Mesothelial cell of epicardium (in vitro differentiated cells): ENCODE data around the gene H6PD. TPM values are rescaled to one million over a fixed set of nuclear protein-coding genes. Genes with fewer than 3 reads are reported as not detected.

Experiments used
- DNase-seq, 2 experiments: peaks; one replicate each; pipeline ENCODE4 v3.0.0; 2021; ENCODE audit warnings: low spot score in 2 of 2; ENCODE audit not compliant: unreplicated experiment in 2 of 2
- H3K27ac Mint-ChIP-seq: 2 replicates; pipeline ENCODE4 v1.8.0; 2021; ENCODE audit warnings: mixed read lengths
- H3K27me3 Mint-ChIP-seq: 2 replicates; pipeline ENCODE4 v1.8.0; 2021; ENCODE audit warnings: low read depth, mixed read lengths
- H3K36me3 Mint-ChIP-seq: 2 replicates; pipeline ENCODE4 v1.8.0; 2021; ENCODE audit warnings: mixed read lengths
- H3K4me1 Mint-ChIP-seq: 2 replicates; pipeline ENCODE4 v1.8.0; 2021; ENCODE audit warnings: mixed read lengths
- H3K4me3 Mint-ChIP-seq: 2 replicates; pipeline ENCODE4 v1.8.0; 2021; ENCODE audit warnings: mild to moderate bottlenecking, moderate library complexity, mixed read lengths
- H3K9me3 Mint-ChIP-seq: 2 replicates; pipeline ENCODE4 v1.8.0; 2021; ENCODE audit warnings: mixed read lengths
- CTCF ChIP-seq: fragments of 200-600 bp; sonication (generic); IDR thresholded peaks from one replicate; pipeline ENCODE4 v1.5.0; 2021; ENCODE audit warnings: antibody characterized with exemption; ENCODE audit not compliant: unreplicated experiment
- total RNA-seq: library from RNA; stranded (reverse); gene quantifications from 3 replicates; pipeline ENCODE4 v1.2.1, GENCODE V29; 2021

H6PD gene
- total RNA-seq, 1 donor from 2014 or later, result 73.1 TPM

DNA sequence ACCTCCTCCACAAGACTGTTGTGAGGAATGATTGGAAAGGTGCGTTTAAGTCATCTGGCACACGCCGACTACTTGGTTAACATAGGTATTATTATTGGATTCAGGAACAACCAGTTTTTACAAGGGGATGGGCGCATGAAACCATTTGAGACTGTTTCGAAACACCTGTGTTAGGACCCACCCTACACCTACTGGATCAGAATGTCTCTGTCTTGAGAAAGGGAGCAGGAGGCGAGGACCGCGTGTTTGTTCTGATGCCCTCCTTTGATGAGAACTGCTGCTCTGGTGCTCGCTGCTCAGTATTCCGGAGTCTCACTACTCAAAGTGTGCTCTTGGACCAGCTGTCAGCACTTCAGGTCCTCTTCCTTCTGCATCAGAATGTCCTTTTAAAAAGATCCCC is 7.3 kb downstream of the H6PD start:
- Mint-ChIP-seq H3K27me3 (no peaks in the 10 kb centered on the region), H3K4me3 (no peak overlapping the region), H3K36me3 (peaks cover 19% of the 10 kb centered on the region), H3K27ac (peak overlapping the region; percentile 10), H3K4me1 (peaks cover 26% of the 10 kb centered on the region), H3K9me3 (no peaks in the 10 kb centered on the region)
- no peak for DNase-seq
- no peak for TF ChIP-seq CTCF

GRCh38 chr1:9242338-9242969 is 7.9 kb downstream of the H6PD start:
- peak overlapping the region; percentile 31 for H3K27ac Mint-ChIP-seq

DNA sequence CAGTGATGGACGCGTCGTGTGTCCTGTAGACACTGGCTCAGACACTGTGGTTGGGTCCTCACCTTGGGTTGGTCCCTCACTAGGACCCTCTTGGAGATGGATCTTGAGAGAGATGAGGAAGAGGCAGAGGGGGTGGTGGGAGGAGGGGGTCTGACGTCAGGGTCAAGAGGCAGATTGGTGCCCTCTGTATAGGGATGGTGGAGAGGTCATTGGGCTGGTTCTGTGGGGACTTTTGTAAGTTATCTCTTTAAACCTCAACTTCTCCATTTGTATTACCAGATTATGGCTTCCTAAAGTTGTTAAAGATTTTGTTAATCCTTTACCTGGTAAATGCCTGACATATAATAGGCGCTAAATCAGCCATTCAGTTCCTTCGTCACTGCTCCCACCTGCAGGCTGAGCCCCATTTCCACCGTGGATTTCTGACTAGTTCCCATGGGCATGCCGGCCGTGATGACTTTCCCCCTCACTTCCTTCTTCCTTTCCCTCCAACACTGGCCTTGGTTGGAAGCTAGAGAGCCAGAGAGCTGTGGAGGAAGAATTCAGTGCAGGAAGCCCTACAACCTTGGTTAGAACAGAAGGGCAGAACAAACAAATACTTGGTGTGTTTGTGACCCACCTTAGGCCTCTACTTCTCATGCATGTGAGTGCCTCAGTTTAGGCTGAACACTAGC is 8.6 kb downstream of the H6PD start:
- TF ChIP-seq CTCF, result no peak
- peak overlapping the region; percentile 31 for H3K27ac Mint-ChIP-seq
- no peaks in the 10 kb centered on the region for H3K9me3 Mint-ChIP-seq
- H3K36me3 Mint-ChIP-seq, result peaks cover 19% of the 10 kb centered on the region
- H3K27me3 Mint-ChIP-seq, result no peaks in the 10 kb centered on the region
- DNase-seq, result no peak
- H3K4me3 Mint-ChIP-seq, result no peak overlapping the region
- H3K4me1 Mint-ChIP-seq, result peaks cover 20% of the 10 kb centered on the region

More at GRCh38 chr1:9242338-9242969, 7.9 kb downstream of the H6PD start:
- no peaks in the 10 kb centered on the region for H3K9me3 Mint-ChIP-seq
- no peaks in the 10 kb centered on the region for H3K27me3 Mint-ChIP-seq
- no peak for TF ChIP-seq CTCF
- peaks cover 26% of the 10 kb centered on the region for H3K4me1 Mint-ChIP-seq
- peaks cover 20% of the 10 kb centered on the region for H3K36me3 Mint-ChIP-seq
- DNase-seq, result no peak
- no peak overlapping the region for H3K4me3 Mint-ChIP-seq

DNA sequence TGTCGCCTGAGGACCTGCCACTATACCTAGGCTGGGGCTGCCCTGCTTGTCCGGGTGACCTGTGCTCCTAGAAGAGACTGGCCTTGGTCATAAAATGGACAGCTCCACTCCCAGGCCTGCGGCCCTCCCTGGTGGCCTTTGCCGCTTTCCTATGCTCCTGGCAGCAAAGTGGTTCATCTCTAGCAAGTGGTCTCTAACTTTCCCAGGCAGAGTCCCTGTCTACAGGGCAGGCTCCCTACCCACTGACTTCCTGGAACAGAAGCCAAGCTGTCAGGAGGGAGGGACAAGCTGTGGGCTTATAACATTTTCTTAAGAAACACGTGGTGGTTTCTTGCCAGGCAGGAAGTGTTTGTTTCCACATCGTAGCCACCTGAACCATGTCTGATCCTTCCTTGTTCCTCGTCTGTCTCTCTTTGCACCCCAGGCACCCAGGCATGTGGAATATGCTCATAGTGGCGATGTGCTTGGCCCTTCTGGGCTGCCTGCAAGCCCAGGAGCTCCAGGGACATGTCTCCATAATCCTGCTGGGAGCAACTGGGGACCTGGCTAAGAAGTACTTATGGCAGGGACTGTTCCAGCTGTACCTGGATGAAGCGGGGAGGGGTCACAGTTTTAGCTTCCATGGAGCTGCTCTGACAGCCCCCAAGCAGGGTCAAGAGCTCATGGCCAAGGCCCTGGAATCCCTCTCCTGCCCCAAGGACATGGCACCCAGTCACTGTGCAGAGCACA is 10.1 kb downstream of the H6PD start:
- no peak for DNase-seq
- Mint-ChIP-seq H3K36me3 (peaks cover 15% of the 10 kb centered on the region), H3K4me3 (no peak overlapping the region), H3K9me3 (no peaks in the 10 kb centered on the region), H3K4me1 (peaks cover 9% of the 10 kb centered on the region), H3K27ac (no peak overlapping the region), H3K27me3 (no peaks in the 10 kb centered on the region)
- TF ChIP-seq CTCF, result no peak

DNA sequence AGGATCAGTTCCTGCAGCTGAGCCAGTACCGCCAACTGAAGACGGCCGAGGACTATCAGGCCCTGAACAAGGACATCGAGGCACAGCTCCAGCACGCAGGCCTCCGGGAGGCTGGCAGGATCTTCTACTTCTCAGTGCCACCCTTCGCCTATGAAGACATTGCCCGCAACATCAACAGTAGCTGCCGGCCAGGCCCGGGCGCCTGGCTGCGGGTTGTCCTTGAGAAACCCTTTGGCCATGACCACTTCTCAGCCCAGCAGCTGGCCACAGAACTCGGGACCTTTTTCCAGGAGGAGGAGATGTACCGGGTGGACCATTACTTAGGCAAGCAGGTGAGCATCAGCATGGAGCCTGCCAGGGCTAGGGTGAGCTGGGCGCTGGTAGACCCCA is 10.7 kb downstream of the H6PD start:
- no peak for TF ChIP-seq CTCF
- Mint-ChIP-seq H3K9me3 (no peaks in the 10 kb centered on the region), H3K27me3 (no peaks in the 10 kb centered on the region), H3K36me3 (peaks cover 15% of the 10 kb centered on the region), H3K27ac (no peak overlapping the region), H3K4me1 (peaks cover 7% of the 10 kb centered on the region), H3K4me3 (no peak overlapping the region)
- no peak for DNase-seq
